H1 (cell line): ENCODE measurements around the gene CPO. TPM values are rescaled to one million over a fixed set of nuclear protein-coding genes. Genes with fewer than 3 reads are reported as not detected.

ENCODE experiments used
- CTCF ChIA-PET: fragments of 300-600 bp; sonication (Branson Sonifier 250); formaldehyde crosslinking; loops from one replicate; lab custom pipeline; 2021; ENCODE audit not compliant: partially characterized antibody; lab: Charles Lee
- POLR2A ChIA-PET: fragments of 300-600 bp; sonication (Branson Sonifier 250); formaldehyde crosslinking; loops from one replicate; lab custom pipeline; 2021; ENCODE audit warnings: inconsistent platforms; ENCODE audit not compliant: partially characterized antibody; lab: Charles Lee
- DNase-seq, 2 experiments: peaks; one replicate each; pipeline versions ENCODE4 v3.0.0 to v3.0.0-alpha.2; 2010 to 2022; ENCODE audit warnings: low spot score in 2 of 2, low read depth in 1 of 2, mixed read lengths in 1 of 2
- FAIRE-seq: peaks from 2 replicates; lab custom pipeline; 2011; peaks lifted over from hg19 to GRCh38; lab: Jason Lieb, UNC
- H2AFZ ChIP-seq: 2 replicates; pipeline ENCODE4 v1.8.1; 2012; ENCODE audit warnings: low read length, inconsistent platforms
- H2AK5ac ChIP-seq: 2 replicates; pipeline ENCODE4 v1.6.1; 2013; ENCODE audit warnings: low read depth, low read length
- H2BK120ac ChIP-seq: replicated peaks from 2 replicates; pipeline ENCODE3; 2013; ENCODE audit warnings: low read depth, low read length, inconsistent platforms
- H2BK12ac ChIP-seq: 2 replicates; pipeline ENCODE4 v1.6.1; 2013; ENCODE audit warnings: low read depth, low read length
- H2BK15ac ChIP-seq: 2 replicates; pipeline ENCODE4 v1.6.1; 2013; ENCODE audit warnings: low read length
- H2BK20ac ChIP-seq: 2 replicates; pipeline ENCODE4 v1.6.1; 2013; ENCODE audit warnings: low read length
- H2BK5ac ChIP-seq: 2 replicates; pipeline ENCODE4 v1.6.1; 2013; ENCODE audit warnings: low read depth, low read length
- H3K14ac ChIP-seq: 2 replicates; pipeline ENCODE4 v1.6.1; 2013; ENCODE audit warnings: inconsistent platforms; ENCODE audit not compliant: insufficient read length
- H3K18ac ChIP-seq: 2 replicates; pipeline ENCODE4 v1.6.1; 2013; ENCODE audit warnings: low read length; ENCODE audit errors: extremely low read depth
- H3K23ac ChIP-seq: 2 replicates; pipeline ENCODE4 v1.6.1; 2013; ENCODE audit warnings: inconsistent platforms; ENCODE audit not compliant: insufficient read length
- H3K23me2 ChIP-seq: 2 replicates; pipeline ENCODE4 v1.6.1; 2013; ENCODE audit warnings: low read depth, low read length
- H3K27ac ChIP-seq: 2 replicates; pipeline ENCODE4 v1.6.1; 2011; ENCODE audit warnings: low read depth, low read length, inconsistent platforms
- H3K27me3 ChIP-seq, 4 experiments: replicated peaks in 1 of 4; 1 replicate in 1 of 4; 2 replicates in 3 of 4; pipeline versions ENCODE4 v1.6.1 to v1.8.1; 2011 to 2013; ENCODE audit warnings: low read length in 3 of 4, mild to moderate bottlenecking in 3 of 4, inconsistent platforms in 2 of 4, mixed read lengths in 2 of 4, moderate library complexity in 1 of 4; ENCODE audit not compliant: control insufficient read depth in 3 of 4, insufficient read depth in 3 of 4; ENCODE audit errors: extremely low read depth in 1 of 4
- H3K36me3 ChIP-seq, 4 experiments: 2 replicates each; pipeline versions ENCODE4 v1.6.1 to v1.8.1; 2011 to 2013; ENCODE audit warnings: mild to moderate bottlenecking in 4 of 4, low read length in 3 of 4, moderate library complexity in 2 of 4, control low read depth in 1 of 4, inconsistent platforms in 1 of 4; ENCODE audit not compliant: insufficient read depth in 4 of 4, control insufficient read depth in 2 of 4
- H3K4ac ChIP-seq: replicated peaks from 2 replicates; pipeline ENCODE3; 2013; ENCODE audit warnings: low read length, low read depth, mixed read lengths, inconsistent platforms; ENCODE audit not compliant: insufficient read length
- H3K4me1 ChIP-seq, 4 experiments: replicated peaks in 1 of 4; 1 replicate in 1 of 4; 2 replicates in 3 of 4; pipeline versions ENCODE4 v1.6.1 to v1.8.1; 2011 to 2013; ENCODE audit warnings: low read length in 3 of 4, inconsistent platforms in 2 of 4, mixed read lengths in 1 of 4; ENCODE audit not compliant: insufficient read depth in 4 of 4, control insufficient read depth in 3 of 4
- H3K4me2 ChIP-seq, 2 experiments: 2 replicates each; pipeline versions ENCODE4 v1.6.1 to v1.8.1; 2011 to 2013; ENCODE audit warnings: low read depth in 2 of 2, low read length in 2 of 2, control low read depth in 1 of 2, inconsistent platforms in 1 of 2, mild to moderate bottlenecking in 1 of 2; ENCODE audit not compliant: insufficient read depth in 1 of 2
- H3K4me3 ChIP-seq, 4 experiments: fragments of 200-600, 300-600 bp in 1 of 4; sonication (generic), shearing (Covaris generic), sonication (Bioruptor Twin) in 1 of 4; 2 replicates each; pipeline versions ENCODE4 v1.5.1 to v1.8.1; 2011 to 2016; ENCODE audit warnings: low read length in 4 of 4, low read depth in 3 of 4, control low read depth in 2 of 4, inconsistent platforms in 2 of 4, mild to moderate bottlenecking in 2 of 4, mixed read lengths in 1 of 4, moderate library complexity in 1 of 4; ENCODE audit not compliant: insufficient read depth in 2 of 4; ENCODE audit errors: extremely low read depth in 1 of 4
- H3K56ac ChIP-seq: replicated peaks from 2 replicates; pipeline ENCODE3; 2013; ENCODE audit warnings: low read depth, mild to moderate bottlenecking, mixed read lengths, low read length, inconsistent platforms; ENCODE audit not compliant: insufficient read length
- H3K79me1 ChIP-seq: 2 replicates; pipeline ENCODE4 v1.6.1; 2013; ENCODE audit warnings: low read depth, low read length, control low read depth
- H3K79me2 ChIP-seq, 2 experiments: 2 replicates each; pipeline versions ENCODE4 v1.6.1 to v1.8.1; 2012 to 2013; ENCODE audit warnings: low read length in 2 of 2, mild to moderate bottlenecking in 2 of 2, inconsistent platforms in 1 of 2; ENCODE audit not compliant: insufficient read depth in 2 of 2, control insufficient read depth in 1 of 2
- H3K9ac ChIP-seq, 4 experiments: replicated peaks in 1 of 4; 1 replicate in 1 of 4; 2 replicates in 3 of 4; pipeline versions ENCODE4 v1.6.1 to v1.8.1; 2011 to 2013; ENCODE audit warnings: low read depth in 3 of 4, low read length in 3 of 4, control low read depth in 2 of 4, mild to moderate bottlenecking in 2 of 4, moderate library complexity in 2 of 4, inconsistent platforms in 1 of 4; ENCODE audit errors: extremely low read depth in 1 of 4
- H3K9me3 ChIP-seq, 2 experiments: 2 replicates each; pipeline versions ENCODE4 v1.6.1 to v1.8.1; 2012 to 2013; ENCODE audit warnings: mild to moderate bottlenecking in 2 of 2, moderate library complexity in 2 of 2, control low read depth in 1 of 2, inconsistent platforms in 1 of 2, low read depth in 1 of 2, low read length in 1 of 2, mixed read lengths in 1 of 2; ENCODE audit not compliant: insufficient read depth in 2 of 2
- H4K20me1 ChIP-seq, 2 experiments: replicated peaks in 1 of 2; 2 replicates each; pipeline versions ENCODE3 to v1.8.1; 2011 to 2013; ENCODE audit warnings: inconsistent platforms in 2 of 2, low read length in 2 of 2, mild to moderate bottlenecking in 1 of 2; ENCODE audit not compliant: insufficient read depth in 2 of 2, control insufficient read depth in 1 of 2
- H4K5ac ChIP-seq: 2 replicates; pipeline ENCODE4 v1.6.1; 2013; ENCODE audit warnings: low read length, low read depth, mixed read lengths, inconsistent platforms; ENCODE audit not compliant: insufficient read length
- H4K8ac ChIP-seq: 2 replicates; pipeline ENCODE4 v1.8.0; 2013; ENCODE audit warnings: mild to moderate bottlenecking, moderate library complexity, low read length, inconsistent platforms; ENCODE audit not compliant: insufficient read depth; ENCODE audit errors: extremely low read depth
- H4K91ac ChIP-seq: replicated peaks from 2 replicates; pipeline ENCODE3; 2013; ENCODE audit warnings: low read length, mixed read lengths, inconsistent platforms; ENCODE audit not compliant: insufficient read length
- BACH1 ChIP-seq: IDR thresholded peaks from 2 replicates; pipeline ENCODE4 v1.6.1; 2012; ENCODE audit warnings: low read length, improper control_type of control experiment
- CBX5 ChIP-seq: fragments of 300-800, 300-1000 bp; sonication (generic); IDR thresholded peaks from 2 replicates; pipeline ENCODE4 v1.7.1; 2016; ENCODE audit warnings: antibody characterized with exemption, low read length, low read depth
- HDAC2 ChIP-seq, 2 experiments: fragments of 300-600 bp in 1 of 2; sonication (generic) in 1 of 2; IDR thresholded peaks; 2 replicates each; pipeline ENCODE4 v1.6.1; 2011 to 2012; ENCODE audit warnings: low read depth in 2 of 2, low read length in 2 of 2, mild to moderate bottlenecking in 2 of 2, moderate library complexity in 2 of 2, borderline replicate concordance in 1 of 2, inconsistent platforms in 1 of 2
- KDM1A ChIP-seq: fragments of 200-600, 300-600 bp; sonication (generic); IDR thresholded peaks from 2 replicates; pipeline ENCODE4 v1.7.1; 2016; ENCODE audit warnings: mild to moderate bottlenecking, low read length, borderline replicate concordance
- SAP30 ChIP-seq: fragments of 300-600 bp; sonication (generic); IDR thresholded peaks from 2 replicates; pipeline ENCODE4 v1.7.1; 2012; ENCODE audit warnings: low read length, moderate library complexity, mild to moderate bottlenecking, inconsistent platforms; ENCODE audit not compliant: insufficient read depth, insufficient replicate concordance
- SRF ChIP-seq: IDR thresholded peaks from 2 replicates; pipeline ENCODE4 v1.6.1; 2011; ENCODE audit warnings: mild to moderate bottlenecking, low read depth, low read length, moderate library complexity
- WGBS, 2 experiments: shearing (Covaris generic) in 1 of 2; methylation state at CpG; one replicate each; pipeline versions ENCODE4 v1.1.6 to v1.1.7; 2013 to 2015; ENCODE audit warnings: low lambda C conversion rate in 2 of 2, mixed read lengths in 2 of 2, inconsistent platforms in 1 of 2, low coverage in 1 of 2, missing lambda C conversion rate in 1 of 2; ENCODE audit not compliant: insufficient replicate concordance in 2 of 2, insufficient coverage in 1 of 2, insufficient read length in 1 of 2; ENCODE audit errors: extremely low coverage in 1 of 2, missing lambda C conversion rate in 1 of 2; 5-methylcytosine and 5-hydroxymethylcytosine counted together
- polyA plus RNA-seq, 7 experiments: library from polyadenylated mRNA; depleted of rRNA in 3 of 7; stranded (reverse) in 5 of 7; unstranded in 2 of 7; fragments of >200 nt in 5 of 7; fragments of 200-250 nt in 2 of 7; gene quantifications; 1 replicate in 5 of 7; 2 replicates in 1 of 7; 4 replicates in 1 of 7; pipeline versions ENCODE4 v1.2.1 to v1.2.3, GENCODE V29; 2011 to 2013; ENCODE audit warnings: missing spikeins in 2 of 7, mixed read lengths in 2 of 7
- total RNA-seq: library from RNA; stranded (reverse); fragmentation: NEBNext Ultra II Directional; extraction: Animal tissue kit (Norgen Biotek cat#: 25700); gene quantifications from 2 replicates; pipeline ENCODE4 v1.2.1, GENCODE V29; 2021

Gene CPO
- total and polyA plus RNA-seq, 2 of the 8 experiments (the other 6 are each of a cell fraction or from before 2014, with no cell fraction given) = 1.3 TPM

- no peaks in the 10 kb centered on the region for H3K23me2 ChIP-seq
- H3K36me3 ChIP-seq = no peaks in the 10 kb centered on the region
- no peak overlapping the region for H2BK12ac ChIP-seq
- no peak overlapping the region for H3K18ac ChIP-seq
- no peak overlapping the region for H2BK120ac ChIP-seq
- H3K23ac ChIP-seq = no peak overlapping the region
- H3K56ac ChIP-seq = no peak overlapping the region
- no peak overlapping the region for H4K8ac ChIP-seq
- H3K27me3 ChIP-seq = no peaks in the 10 kb centered on the region
- 91% methylated on average over 2 of the region's 2 CpGs; no CpG with 5 or more reads in 1 of the 2 experiments for WGBS, 2 experiments
- no peaks in the 10 kb centered on the region for H3K79me2 ChIP-seq
- H2AK5ac ChIP-seq = no peak overlapping the region
- H3K79me1 ChIP-seq = no peaks in the 10 kb centered on the region
- H3K4me2 ChIP-seq = no peak overlapping the region
- H3K4me3 ChIP-seq = no peak overlapping the region
- no peak overlapping the region for H3K27ac ChIP-seq
- no peak overlapping the region for H4K5ac ChIP-seq
- H3K9me3 ChIP-seq = no peaks in the 10 kb centered on the region
- H2BK20ac ChIP-seq = no peak overlapping the region
- no peak overlapping the region for H2AFZ ChIP-seq
- no peak overlapping the region for H4K91ac ChIP-seq
- H3K14ac ChIP-seq = no peak overlapping the region
- FAIRE-seq = no peak
- POLR2A ChIA-PET = no interaction called here
- H3K9ac ChIP-seq = no peak overlapping the region
- CTCF ChIA-PET = no interaction called here
- no peaks in the 10 kb centered on the region for H4K20me1 ChIP-seq
- no peaks in the 10 kb centered on the region for H3K4me1 ChIP-seq
- no peak for DNase-seq
- H2BK15ac ChIP-seq = no peak overlapping the region
- H3K4ac ChIP-seq = no peak overlapping the region
- no peak overlapping the region for H2BK5ac ChIP-seq
- TF ChIP-seq CBX5 (no peak), KDM1A (no peak), SAP30 (no peak), BACH1 (no peak), SRF (no peak), HDAC2 (IDR thresholded peaks at IDR 0.05; ENCODE audit: borderline replicate concordance in 1 of 2, low read depth in 2 of 2, low read length in 2 of 2) (no peak)
Observed at GRCh38 chr2:206936843-206937230, 2.5 kb upstream of the CPO start.
